ENCODE results near the gene TANC1. TPM values are rescaled to one million over a fixed set of nuclear protein-coding genes. Genes with fewer than 3 reads are reported as not detected.

Gene TANC1
- polyA plus RNA-seq, 1 donor = 64.8 TPM

GRCh38 chr2:158958365-158958764, 10.1 kb upstream of the TANC1 start:
- no peak for DNase-seq

GRCh38 chr2:158960193-158960592, 8.2 kb upstream of the TANC1 start:
- no peak for DNase-seq

GRCh38 chr2:158962074-158962473, 6.4 kb upstream of the TANC1 start:
- DNase-seq = no peak

- no peak for DNase-seq
Observed at GRCh38 chr2:158963071-158963470, 5.4 kb upstream of the TANC1 start.

GRCh38 chr2:158965107-158965506, 3.3 kb upstream of the TANC1 start:
- DNase-seq = no peak

- DNase-seq = no peak
Observed at GRCh38 chr2:158965641-158966040, 2.8 kb upstream of the TANC1 start.

GRCh38 chr2:158966312-158966711, 2.1 kb upstream of the TANC1 start:
- DNase-seq = no peak

- no peak for DNase-seq
Observed at GRCh38 chr2:158967114-158967730, 1.2 kb upstream of the TANC1 start.

GRCh38 chr2:158967731-158968395, 577 bp upstream of the TANC1 start:
- DNase-seq = peak; percentile 74

GRCh38 chr2:158969162-158969714, 798 bp downstream of the TANC1 start:
- DNase-seq = no peak

- DNase-seq = no peak
Observed at GRCh38 chr2:158969715-158970240, 1.3 kb downstream of the TANC1 start.

GRCh38 chr2:158970241-158970751, 1.9 kb downstream of the TANC1 start:
- DNase-seq = no peak

- no peak for DNase-seq
Observed at GRCh38 chr2:158973116-158973956, 4.9 kb downstream of the TANC1 start.

- DNase-seq = no peak
Observed at GRCh38 chr2:158975271-158975921, 7.0 kb downstream of the TANC1 start.

- no peak for DNase-seq
Observed at GRCh38 chr2:158979772-158980171, 11.3 kb downstream of the TANC1 start.

GRCh38 chr2:158984604-158985135, 16.2 kb downstream of the TANC1 start:
- DNase-seq = no peak

- no peak for DNase-seq
Observed at GRCh38 chr2:158988501-158988900, 20.1 kb downstream of the TANC1 start.

- no peak for DNase-seq
Observed at GRCh38 chr2:158989165-158989564, 20.7 kb downstream of the TANC1 start.

GRCh38 chr2:158990397-158991214, 22.2 kb downstream of the TANC1 start:
- no peak for DNase-seq

GRCh38 chr2:158993030-158993429, 24.6 kb downstream of the TANC1 start:
- no peak for DNase-seq

Measured in left kidney (tissue), 2 donors.